ENCODE measurements around the gene AAMP. TPM values are rescaled to one million over a fixed set of nuclear protein-coding genes. Genes with fewer than 3 reads are reported as not detected.

AAMP gene
- total RNA-seq, 1 experiment from 2014 or later: 125 TPM

- TF ChIP-seq E2F5 (CRISPR knock-in tag; IDR thresholded peaks at IDR 0.05) (no peak), CTCF (IDR thresholded peaks at IDR 0.05) (no peak), ZNF219 (CRISPR knock-in tag; IDR thresholded peaks at IDR 0.05; ENCODE audit: borderline replicate concordance) (no peak), ATF2 (CRISPR knock-in tag; IDR thresholded peaks at IDR 0.05; ENCODE audit: borderline replicate concordance, low read depth) (no peak), ELF4 (CRISPR knock-in tag; IDR thresholded peaks at IDR 0.05; ENCODE audit: low read depth) (no peak), ZSCAN18 (CRISPR knock-in tag; IDR thresholded peaks at IDR 0.05) (no peak), EMX1 (CRISPR knock-in tag; IDR thresholded peaks at IDR 0.05) (no peak), ZMAT4 (CRISPR knock-in tag; IDR thresholded peaks at IDR 0.05) (no peak), ZNF232 (CRISPR knock-in tag; IDR thresholded peaks at IDR 0.05) (no peak), ZNF671 (CRISPR knock-in tag; IDR thresholded peaks at IDR 0.05) (no peak), NFYB (CRISPR knock-in tag; conservative IDR thresholded peaks at IDR 0.05; ENCODE audit: low read depth) (no peak), ZNF416 (CRISPR knock-in tag; IDR thresholded peaks at IDR 0.05) (no peak), OVOL2 (CRISPR knock-in tag; IDR thresholded peaks at IDR 0.05; ENCODE audit: borderline replicate concordance) (no peak), ZNF532 (CRISPR knock-in tag; IDR thresholded peaks at IDR 0.05; ENCODE audit: borderline replicate concordance) (no peak), CBFB (CRISPR knock-in tag; IDR thresholded peaks at IDR 0.05; ENCODE audit: low read depth) (no peak), ATF6 (CRISPR knock-in tag; IDR thresholded peaks at IDR 0.05) (no peak), FOXP1 (CRISPR knock-in tag; IDR thresholded peaks at IDR 0.05; ENCODE audit: borderline replicate concordance) (no peak), E2F1 (CRISPR knock-in tag; IDR thresholded peaks at IDR 0.05) (no peak), ZNF281 (CRISPR knock-in tag; IDR thresholded peaks at IDR 0.05) (no peak)
- CTCF ChIA-PET: interaction anchor here (0.7 to 3.6 kb wide), 4 partner anchors 12 to 101 kb away, joined by 4 to 17 read pairs (median 12); partner anchors contain the start of gene CATIP
- POLR2A ChIA-PET: interaction anchor here (1.0 kb wide), 1 partner anchor 130 kb away, joined by 3 read pairs; no protein-coding TSS in a partner anchor
- no peak for DNase-seq (ENCODE audit: low spot score)
- peaks cover 4% of the 10 kb centered on the region; the same call in 1 of the 2 replicates for H3K27me3 Mint-ChIP-seq (ENCODE audit: low read depth)
- no peak overlapping the region for H3K4me3 Mint-ChIP-seq
- ATAC-seq: no peak
- no peaks in the 10 kb centered on the region for H3K9me3 Mint-ChIP-seq
- H3K36me3 Mint-ChIP-seq: no peaks in the 10 kb centered on the region
- no peak overlapping the region for H3K27ac Mint-ChIP-seq
- peaks cover 43% of the 10 kb centered on the region for H3K4me1 Mint-ChIP-seq
Observed at GRCh38 chr2:218295029-218295428, 25.1 kb upstream of the AAMP start.
